AG10803 (cell line): Measurements from ENCODE around the gene OXTR.

Source experiments
- DNase-seq: peaks from one replicate; pipeline ENCODE4 v3.0.0; 2010; ENCODE audit warnings: low read depth
- H3K4me3 ChIP-seq: 2 replicates; pipeline ENCODE4 v1.5.1; 2011; ENCODE audit warnings: mild to moderate bottlenecking, low read length, control low read depth
- CTCF ChIP-seq: conservative IDR thresholded peaks from 2 replicates; pipeline ENCODE4 v1.5.1; 2011; ENCODE audit warnings: mild to moderate bottlenecking, low read length, control low read depth, inconsistent platforms

OXTR gene

GRCh38 chr3:8734137-8734878, 35.1 kb downstream of the OXTR start:
- no peak for TF ChIP-seq CTCF
- no peak for DNase-seq
- H3K4me3 ChIP-seq: no peak overlapping the region

GRCh38 chr3:8733332-8734094, 35.9 kb downstream of the OXTR start, which contains the start of gene CAV3:
CAV3 (plus strand) TSS chr3:8733802; CDS start chr3:8733877, 75 bp downstream.
- no peak for DNase-seq
- no peak for TF ChIP-seq CTCF
- no peak within 1 kb of the TSS for H3K4me3 ChIP-seq

GRCh38 chr3:8732413-8732812, 37.0 kb downstream of the OXTR start:
- TF ChIP-seq CTCF: no peak
- no peak for DNase-seq
- no peak overlapping the region for H3K4me3 ChIP-seq

- H3K4me3 ChIP-seq: no peak overlapping the region
- TF ChIP-seq CTCF: no peak
- DNase-seq: peak; percentile 32
Observed at GRCh38 chr3:8730656-8731055, 38.8 kb downstream of the OXTR start.

GRCh38 chr3:8729479-8729878, 39.9 kb downstream of the OXTR start:
- TF ChIP-seq CTCF: no peak
- H3K4me3 ChIP-seq: no peak overlapping the region
- no peak for DNase-seq

- H3K4me3 ChIP-seq: no peak overlapping the region
- DNase-seq: no peak
- TF ChIP-seq CTCF: no peak
Observed at GRCh38 chr3:8727605-8728512, 41.6 kb downstream of the OXTR start.
